Activated CD4-positive, alpha-beta memory T cell treated with anti-CD3 and anti-CD28 coated beads for 36 hours (primary cell): ENCODE results near the gene SAMD1. TPM values are rescaled to one million over a fixed set of nuclear protein-coding genes. Genes with fewer than 3 reads are reported as not detected.
A peak's percentile ranks its signal among the peaks of the same experiment; 100 is the strongest.

Experiments
- CTCF ChIA-PET: fragments of 350-600 bp; sonication (Branson Sonifier 250); formaldehyde crosslinking; loops from one replicate; lab custom pipeline; 2021; ENCODE audit warnings: antibody characterized with exemption, inconsistent platforms; lab: Charles Lee
- POLR2A ChIA-PET: fragments of 350-600 bp; sonication (Branson Sonifier 250); formaldehyde crosslinking; loops from one replicate; lab custom pipeline; 2021; ENCODE audit warnings: antibody characterized with exemption; lab: Charles Lee
- DNase-seq: peaks from one replicate; pipeline ENCODE4 v3.0.0-alpha.2; 2020
- H3K27ac Mint-ChIP-seq: one replicate; pipeline ENCODE4 v1.8.0; 2021; ENCODE audit warnings: mixed read lengths
- H3K27me3 Mint-ChIP-seq: one replicate; pipeline ENCODE4 v1.8.0; 2021; ENCODE audit warnings: mixed read lengths
- H3K36me3 Mint-ChIP-seq: one replicate; pipeline ENCODE4 v1.8.0; 2021; ENCODE audit warnings: mixed read lengths
- H3K4me1 Mint-ChIP-seq: one replicate; pipeline ENCODE4 v1.8.0; 2021; ENCODE audit warnings: low read depth, mixed read lengths
- H3K4me3 Mint-ChIP-seq: one replicate; pipeline ENCODE4 v1.8.0; 2021; ENCODE audit warnings: mild to moderate bottlenecking, mixed read lengths
- H3K9me3 Mint-ChIP-seq: one replicate; pipeline ENCODE4 v1.8.0; 2021; ENCODE audit warnings: mixed read lengths
- intact Hi-C: fragments of 100-400 bp; cut with micrococcal nuclease; formaldehyde crosslinking; loops from one replicate; pipeline ENCODE4 v1.15.1; 2023
- total RNA-seq, 2 experiments: library from RNA; stranded (reverse); gene quantifications; one replicate each; pipeline ENCODE4 v1.2.3, GENCODE V29; 2021

Gene SAMD1
- total RNA-seq, 2 experiments from 2014 or later = 74.5 to 77.6 TPM

DNA sequence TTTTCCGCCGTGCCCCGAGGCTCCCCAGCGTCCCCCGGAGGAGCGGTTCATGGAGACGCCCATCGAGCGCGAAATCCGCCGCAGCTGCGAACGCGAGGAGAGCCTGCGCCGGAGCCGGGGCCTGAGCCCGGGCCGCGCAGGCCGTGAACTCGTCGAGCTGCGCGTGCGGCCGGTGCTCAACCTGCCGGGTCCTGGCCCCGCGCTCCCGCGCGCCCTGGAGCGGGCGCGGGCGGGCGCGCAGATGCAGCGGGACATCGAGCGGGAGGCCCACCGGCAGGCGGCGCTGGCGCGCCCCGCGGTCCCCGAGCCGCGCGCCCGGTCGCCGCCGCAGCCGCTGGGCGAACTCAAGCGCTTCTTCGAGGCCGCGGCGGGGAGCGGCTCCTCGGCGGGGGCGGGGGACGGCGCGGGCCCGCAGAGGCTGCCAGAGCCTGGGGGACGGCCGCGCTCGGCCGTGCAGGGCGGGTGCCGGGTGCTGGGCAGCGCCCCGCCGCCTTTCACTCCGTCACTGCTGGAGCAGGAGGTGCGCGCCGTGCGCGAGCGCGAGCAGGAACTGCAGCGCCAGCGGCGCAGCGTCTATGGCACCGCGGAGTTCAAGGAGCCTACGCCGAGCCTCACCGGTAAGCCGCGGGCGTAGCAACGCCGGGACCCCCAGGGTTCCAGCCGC is 17.2 kb downstream of the SAMD1 start:
- peaks cover 13% of the 10 kb centered on the region for H3K4me1 Mint-ChIP-seq
- no peaks in the 10 kb centered on the region for H3K27me3 Mint-ChIP-seq
- peak overlapping the region; percentile 95 for H3K4me3 Mint-ChIP-seq
- H3K9me3 Mint-ChIP-seq = no peaks in the 10 kb centered on the region
- H3K36me3 Mint-ChIP-seq = no peaks in the 10 kb centered on the region
- intact Hi-C loops = loop anchor here (1.0 to 10.0 kb wide), 3 partner anchors 121 to 479 kb away; partner anchors contain the start of gene DCAF15
- ChIA-PET POLR2A (interaction anchor here (1.0 kb wide), 2 partner anchors 63 to 192 kb away, joined by 3 to 7 read pairs; partner anchors contain the start of gene ASF1B), CTCF (interaction anchor here (0.7 to 6.9 kb wide), 29 partner anchors 11 to 286 kb away, joined by 3 to 83 read pairs (median 4); partner anchors contain the start of genes ASF1B, BRME1, CC2D1A and IL27RA)
- H3K27ac Mint-ChIP-seq = peak overlapping the region; percentile 84
- DNase-seq = peak; percentile 80

DNA sequence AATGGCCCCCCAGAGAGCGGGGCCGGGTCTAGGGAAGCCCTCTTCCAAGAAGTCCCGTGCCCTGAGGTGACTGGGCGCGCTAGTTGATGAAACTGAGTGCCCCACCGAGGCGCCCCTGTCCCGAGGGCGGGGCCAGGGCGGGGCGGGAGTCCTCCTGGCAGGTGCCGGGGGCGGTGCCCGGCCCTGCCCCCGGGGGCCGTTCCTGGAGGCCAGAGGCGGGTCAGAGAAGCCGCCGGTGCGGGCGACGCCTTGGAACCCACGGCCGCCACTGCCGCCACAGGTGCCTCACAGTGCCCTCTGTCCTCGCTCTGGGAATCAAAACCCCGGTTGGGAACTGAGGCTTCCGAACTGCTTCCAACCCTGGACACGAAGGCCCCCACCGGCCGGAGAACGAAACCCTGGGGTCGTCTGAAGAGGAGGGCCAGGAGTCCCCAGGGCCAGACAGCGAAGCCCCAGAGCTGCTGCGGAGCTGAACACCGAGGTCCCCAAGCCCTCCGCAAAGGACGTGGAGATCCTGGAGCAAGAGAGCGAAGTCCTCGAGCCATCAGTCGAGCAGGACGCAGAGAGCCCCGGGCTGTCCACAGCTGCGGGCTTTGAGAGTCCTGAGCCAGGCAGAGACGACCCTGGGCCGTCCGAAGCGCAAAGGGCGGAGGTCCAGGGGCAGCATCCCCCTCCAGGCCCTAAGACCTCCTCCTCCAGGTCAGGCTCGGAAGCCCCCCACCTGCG is 17.9 kb downstream of the SAMD1 start, which contains the start of gene MISP3:
TSS of gene MISP3 (plus strand) at position 252 of the 726 bp plus-strand sequence. CDS start 524 bp downstream, outside the sequence.
- H3K27ac Mint-ChIP-seq = no peak within 1 kb of the TSS
- CTCF ChIA-PET = interaction anchor here (0.6 to 6.9 kb wide), 36 partner anchors 8 to 325 kb away, joined by 3 to 83 read pairs (median 4); partner anchors contain the start of genes ASF1B, IL27RA and PALM3
- peak; percentile 58 for DNase-seq
- H3K36me3 Mint-ChIP-seq = no peaks in the 10 kb centered on the region
- H3K4me1 Mint-ChIP-seq = peaks cover 13% of the 10 kb centered on the region
- POLR2A ChIA-PET = interaction anchor here (1.0 to 1.6 kb wide), 2 partner anchors 64 to 192 kb away, joined by 3 read pairs; partner anchors contain the start of gene ASF1B
- intact Hi-C loops = loop anchor here (1.0 to 10.0 kb wide), 3 partner anchors 120 to 478 kb away; partner anchors contain the start of gene DCAF15
- H3K27me3 Mint-ChIP-seq = no peaks in the 10 kb centered on the region
- peak within 1 kb of the TSS; percentile 95 for H3K4me3 Mint-ChIP-seq
- H3K9me3 Mint-ChIP-seq = no peaks in the 10 kb centered on the region

- no peak for DNase-seq
- Mint-ChIP-seq H3K36me3 (no peaks in the 10 kb centered on the region), H3K9me3 (no peaks in the 10 kb centered on the region), H3K27me3 (no peaks in the 10 kb centered on the region), H3K4me3 (no peak overlapping the region), H3K27ac (peak overlapping the region; percentile 2), H3K4me1 (peaks cover 13% of the 10 kb centered on the region)
- POLR2A ChIA-PET = no interaction called here
- intact Hi-C loops = loop anchor here (10.0 kb wide), 1 partner anchor 476 kb away; no protein-coding TSS in a partner anchor
- CTCF ChIA-PET = interaction anchor here (0.6 to 6.9 kb wide), 12 partner anchors 10 to 198 kb away, joined by 3 to 83 read pairs (median 6); partner anchors contain the start of genes IL27RA and PALM3
These were observed 20.1 kb downstream of the SAMD1 start for GRCh38 chr19:14070268-14071050.

- Mint-ChIP-seq H3K36me3 (no peaks in the 10 kb centered on the region), H3K27ac (no peak overlapping the region), H3K4me1 (no peaks in the 10 kb centered on the region), H3K4me3 (no peak overlapping the region), H3K27me3 (peaks cover 4% of the 10 kb centered on the region), H3K9me3 (no peaks in the 10 kb centered on the region)
- CTCF ChIA-PET = no interaction called here
- intact Hi-C loops = no loop called here
- POLR2A ChIA-PET = no interaction called here
- DNase-seq = no peak
These were observed 24.4 kb downstream of the SAMD1 start for GRCh38 chr19:14066134-14066533.

DNA sequence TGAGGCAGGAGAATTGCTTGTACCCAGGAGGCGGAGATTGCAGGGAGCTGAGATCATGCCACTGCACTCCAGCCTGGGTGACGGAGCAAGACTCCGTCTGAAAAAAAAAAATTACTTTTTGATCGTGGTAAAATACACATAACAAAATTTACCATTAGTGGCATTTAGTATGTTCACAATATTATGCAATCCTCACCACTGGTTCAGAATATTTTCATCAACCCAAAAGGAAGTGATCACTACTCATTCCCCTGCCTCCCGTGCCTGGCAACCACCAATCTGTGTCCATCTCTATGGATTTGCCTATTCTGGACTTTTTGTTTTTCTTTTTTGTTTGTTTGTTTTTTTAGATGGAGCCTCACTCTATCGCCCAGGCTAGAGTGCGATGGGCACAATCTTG is 27.4 kb downstream of the SAMD1 start:
- Mint-ChIP-seq H3K9me3 (no peaks in the 10 kb centered on the region), H3K27ac (no peak overlapping the region), H3K4me1 (peaks cover 10% of the 10 kb centered on the region), H3K4me3 (no peak overlapping the region), H3K36me3 (no peaks in the 10 kb centered on the region), H3K27me3 (peaks cover 15% of the 10 kb centered on the region)
- intact Hi-C loops = no loop called here
- ChIA-PET CTCF (interaction anchor here (0.6 to 1.4 kb wide), 2 partner anchors 15 to 21 kb away, joined by 3 to 4 read pairs; no protein-coding TSS in a partner anchor), POLR2A (no interaction called here)
- DNase-seq = no peak

DNA sequence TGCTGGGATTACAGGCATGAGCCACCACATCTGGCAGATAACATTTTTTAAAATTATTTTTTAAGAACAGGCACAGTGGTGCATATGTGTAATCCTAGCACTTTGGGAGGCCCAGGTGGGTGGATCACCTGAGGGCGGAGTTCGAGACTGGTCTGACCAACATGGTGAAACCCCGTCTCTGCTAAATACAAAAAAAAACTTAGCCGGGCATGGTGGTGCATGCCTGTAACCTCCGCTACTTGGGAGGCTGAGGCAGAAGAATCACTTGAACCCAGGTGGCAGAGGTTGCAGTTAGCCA is 28.0 kb downstream of the SAMD1 start:
- Mint-ChIP-seq H3K27me3 (peaks cover 15% of the 10 kb centered on the region), H3K36me3 (no peaks in the 10 kb centered on the region), H3K27ac (no peak overlapping the region), H3K4me1 (peaks cover 15% of the 10 kb centered on the region), H3K9me3 (no peaks in the 10 kb centered on the region), H3K4me3 (no peak overlapping the region)
- no peak for DNase-seq
- ChIA-PET POLR2A (no interaction called here), CTCF (no interaction called here)
- intact Hi-C loops = no loop called here

DNA sequence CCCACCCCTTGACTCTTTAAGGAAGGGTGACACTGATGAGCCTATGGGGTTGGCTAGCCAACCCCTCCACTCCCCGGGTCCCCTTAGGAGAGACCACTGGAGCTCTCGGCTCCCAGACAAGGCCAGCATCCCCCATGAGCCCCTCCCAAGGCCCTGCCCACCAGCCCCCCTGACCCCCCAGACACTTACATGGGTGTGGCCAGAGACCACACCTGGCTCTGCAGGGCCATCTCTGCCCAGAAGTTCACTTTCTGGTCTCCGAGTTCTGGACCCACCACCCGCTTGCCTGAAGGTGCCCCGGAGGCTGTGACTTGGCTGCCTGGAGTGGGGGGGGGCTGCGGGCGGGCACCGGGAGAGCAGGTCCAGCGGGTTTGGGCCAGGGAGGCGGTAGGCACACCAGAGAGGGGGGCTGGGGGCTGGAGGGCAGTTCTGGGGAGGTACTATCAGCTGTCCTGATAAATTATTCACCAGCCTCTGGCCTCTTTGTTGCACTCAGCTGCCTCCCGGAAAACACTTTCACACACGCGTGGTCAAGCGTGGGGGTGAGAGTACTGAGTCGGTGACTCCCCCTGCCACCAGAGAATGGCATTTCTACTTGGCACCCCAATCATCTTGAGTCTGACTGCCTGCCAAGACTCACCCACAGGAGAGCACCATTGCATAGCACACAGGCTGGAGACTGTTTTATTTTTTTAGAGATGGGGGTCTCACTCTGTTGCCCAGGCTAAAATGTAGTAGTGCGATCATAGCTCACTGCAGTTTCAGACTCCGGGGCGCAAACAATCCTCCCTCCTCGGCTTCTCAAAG is 28.6 kb downstream of the SAMD1 start, which contains the start of gene PALM3:
TSS of gene PALM3 (minus strand) at position 326 of the 807 bp plus-strand sequence. CDS start at position 230, 96 bp downstream.
- Mint-ChIP-seq H3K4me3 (no peak within 1 kb of the TSS), H3K4me1 (peaks cover 15% of the 10 kb centered on the region), H3K27me3 (peaks cover 15% of the 10 kb centered on the region), H3K9me3 (no peaks in the 10 kb centered on the region), H3K36me3 (no peaks in the 10 kb centered on the region), H3K27ac (no peak within 1 kb of the TSS)
- CTCF ChIA-PET = interaction anchor here (3.9 kb wide), 1 partner anchor 9 kb away, joined by 83 read pairs; the partner anchor contains the start of gene MISP3
- POLR2A ChIA-PET = no interaction called here
- intact Hi-C loops = no loop called here
- no peak for DNase-seq

DNA sequence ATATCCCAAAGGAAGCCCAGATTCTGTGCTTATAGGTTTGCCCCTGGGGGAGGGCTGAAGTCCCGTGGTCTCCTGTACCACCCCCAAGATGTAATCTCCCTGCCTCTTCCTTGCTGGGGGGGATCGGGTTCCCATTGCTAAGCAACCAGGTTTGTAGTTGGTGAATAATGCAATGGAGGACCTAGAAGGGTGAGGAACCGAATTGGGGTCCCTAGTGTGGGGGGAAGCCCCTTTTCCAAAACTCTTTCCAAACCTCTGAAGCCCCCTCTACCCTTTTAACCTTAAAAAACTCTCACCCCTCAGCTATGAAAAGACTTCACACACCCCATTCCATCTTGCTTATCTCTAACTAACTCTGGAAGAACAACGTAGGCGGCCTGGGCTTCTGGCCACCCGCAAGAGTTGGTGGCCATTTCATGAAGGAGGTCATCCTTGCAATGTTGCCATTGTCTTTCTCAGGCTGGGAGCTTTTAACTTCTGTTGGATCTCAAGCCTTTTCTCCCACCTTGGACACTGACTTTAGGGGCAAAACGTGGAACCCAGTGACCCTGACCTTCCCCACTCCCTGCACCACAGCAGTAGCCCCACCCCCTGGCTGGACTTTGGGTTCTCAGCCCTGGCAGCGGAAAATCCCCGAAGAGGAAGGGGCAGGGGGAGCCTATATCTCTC is 29.3 kb downstream of the SAMD1 start:
- no peaks in the 10 kb centered on the region for H3K9me3 Mint-ChIP-seq
- no peak for DNase-seq
- CTCF ChIA-PET = interaction anchor here (1.2 to 5.6 kb wide), 6 partner anchors 10 to 181 kb away, joined by 3 to 99 read pairs (median 8); partner anchors contain the start of genes IL27RA and MISP3
- peaks cover 15% of the 10 kb centered on the region for H3K27me3 Mint-ChIP-seq
- H3K4me3 Mint-ChIP-seq = no peak overlapping the region
- no peak overlapping the region for H3K27ac Mint-ChIP-seq
- POLR2A ChIA-PET = interaction anchor here (1.0 kb wide), 1 partner anchor 55 kb away, joined by 3 read pairs; the partner anchor contains the start of gene RFX1
- H3K4me1 Mint-ChIP-seq = peaks cover 15% of the 10 kb centered on the region
- no peaks in the 10 kb centered on the region for H3K36me3 Mint-ChIP-seq
- intact Hi-C loops = no loop called here

DNA sequence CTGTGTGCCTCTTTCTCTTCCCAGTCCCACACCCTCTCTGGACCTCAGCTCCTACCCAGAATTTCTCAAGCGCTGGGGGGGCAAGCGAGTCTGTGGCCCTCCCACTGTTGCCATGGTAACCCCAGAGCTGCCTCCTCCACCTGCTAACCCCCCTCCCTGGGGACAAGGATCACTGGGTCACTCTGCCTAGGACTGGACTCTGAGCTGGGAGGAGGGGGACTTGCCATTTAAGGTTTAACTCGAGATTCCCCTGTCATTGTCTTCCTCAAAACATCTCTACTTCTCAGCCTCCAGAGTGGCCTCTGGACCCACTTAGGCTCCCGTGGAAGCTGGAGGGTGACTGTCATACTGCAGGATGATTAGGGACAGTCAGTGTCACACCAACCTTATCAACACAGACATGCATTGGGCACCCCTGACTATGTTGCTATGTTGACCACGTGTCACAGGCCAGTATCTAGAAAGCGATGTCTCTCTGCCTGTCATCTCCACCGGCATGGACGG is 30.8 kb downstream of the SAMD1 start:
- H3K36me3 Mint-ChIP-seq = no peaks in the 10 kb centered on the region
- intact Hi-C loops = loop anchor here (5.0 kb wide), 1 partner anchor 157 kb away; no protein-coding TSS in a partner anchor
- CTCF ChIA-PET = interaction anchor here (0.7 to 5.6 kb wide), 25 partner anchors 12 to 183 kb away, joined by 3 to 99 read pairs (median 6); partner anchors contain the start of genes ASF1B, IL27RA, MISP3 and NANOS3
- no peaks in the 10 kb centered on the region for H3K9me3 Mint-ChIP-seq
- DNase-seq = no peak
- H3K4me3 Mint-ChIP-seq = no peak overlapping the region
- no peak overlapping the region for H3K27ac Mint-ChIP-seq
- POLR2A ChIA-PET = no interaction called here
- H3K27me3 Mint-ChIP-seq = peaks cover 15% of the 10 kb centered on the region
- peaks cover 15% of the 10 kb centered on the region for H3K4me1 Mint-ChIP-seq

GRCh38 chr19:14059093-14059480 is 31.5 kb downstream of the SAMD1 start:
- no peaks in the 10 kb centered on the region for H3K9me3 Mint-ChIP-seq
- no peaks in the 10 kb centered on the region for H3K36me3 Mint-ChIP-seq
- peaks cover 15% of the 10 kb centered on the region for H3K4me1 Mint-ChIP-seq
- ChIA-PET CTCF (interaction anchor here (0.6 to 5.6 kb wide), 34 partner anchors 12 to 723 kb away, joined by 3 to 99 read pairs (median 4); partner anchors contain the start of genes ASF1B, IL27RA, MISP3 and NANOS3), POLR2A (no interaction called here)
- no peak overlapping the region for H3K4me3 Mint-ChIP-seq
- H3K27me3 Mint-ChIP-seq = peaks cover 15% of the 10 kb centered on the region
- intact Hi-C loops = loop anchor here (5.0 kb wide), 1 partner anchor 157 kb away; no protein-coding TSS in a partner anchor
- H3K27ac Mint-ChIP-seq = no peak overlapping the region
- peak; percentile 62 for DNase-seq
